WTC11 (cell line): ENCODE results near the gene CELF2.

Experiments
- TF ChIP-seq, protein P1 (sequence below): fragments of 200-600 bp; IDR thresholded peaks from 2 replicates; pipeline ENCODE4 v1.8.0; 2022; ENCODE audit warnings: antibody characterized with exemption
- TF ChIP-seq, protein P2 (sequence below): sonication (generic); formaldehyde crosslinking; conservative IDR thresholded peaks from 2 replicates; pipeline ENCODE4 v1.8.1; 2022; ENCODE audit warnings: mild to moderate bottlenecking, missing genetic modification reagents

DNA sequence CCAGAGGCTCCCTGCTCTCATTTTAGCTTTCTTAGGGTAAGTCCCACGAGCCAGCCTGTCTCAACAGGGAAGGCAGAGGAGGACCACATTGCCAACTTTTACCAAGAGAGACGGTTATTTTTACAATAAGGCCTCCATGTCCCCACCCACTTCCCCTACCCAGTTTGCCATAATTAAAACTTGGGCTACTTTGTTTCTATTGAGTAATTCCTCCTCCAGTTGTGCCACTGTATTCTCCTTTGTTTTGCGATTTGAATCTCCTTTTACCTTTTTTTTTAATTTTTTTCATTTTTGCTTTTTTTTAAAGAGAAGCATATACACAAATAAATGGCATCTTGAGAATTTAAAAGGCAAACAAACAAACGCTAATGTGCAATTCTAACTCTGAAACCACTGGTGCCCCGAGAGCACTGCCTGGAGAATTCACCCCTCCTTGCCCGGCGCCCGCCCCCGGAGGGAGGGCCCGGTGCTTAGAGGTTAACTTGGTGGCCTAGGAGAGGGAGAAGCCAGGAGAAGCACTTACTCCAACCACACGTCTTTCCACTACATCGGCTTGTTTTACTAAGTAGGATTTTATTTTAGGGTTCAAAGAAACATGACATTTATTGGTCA is 311.5 kb downstream of the CELF2 start:
- TF ChIP-seq, protein P1, sequence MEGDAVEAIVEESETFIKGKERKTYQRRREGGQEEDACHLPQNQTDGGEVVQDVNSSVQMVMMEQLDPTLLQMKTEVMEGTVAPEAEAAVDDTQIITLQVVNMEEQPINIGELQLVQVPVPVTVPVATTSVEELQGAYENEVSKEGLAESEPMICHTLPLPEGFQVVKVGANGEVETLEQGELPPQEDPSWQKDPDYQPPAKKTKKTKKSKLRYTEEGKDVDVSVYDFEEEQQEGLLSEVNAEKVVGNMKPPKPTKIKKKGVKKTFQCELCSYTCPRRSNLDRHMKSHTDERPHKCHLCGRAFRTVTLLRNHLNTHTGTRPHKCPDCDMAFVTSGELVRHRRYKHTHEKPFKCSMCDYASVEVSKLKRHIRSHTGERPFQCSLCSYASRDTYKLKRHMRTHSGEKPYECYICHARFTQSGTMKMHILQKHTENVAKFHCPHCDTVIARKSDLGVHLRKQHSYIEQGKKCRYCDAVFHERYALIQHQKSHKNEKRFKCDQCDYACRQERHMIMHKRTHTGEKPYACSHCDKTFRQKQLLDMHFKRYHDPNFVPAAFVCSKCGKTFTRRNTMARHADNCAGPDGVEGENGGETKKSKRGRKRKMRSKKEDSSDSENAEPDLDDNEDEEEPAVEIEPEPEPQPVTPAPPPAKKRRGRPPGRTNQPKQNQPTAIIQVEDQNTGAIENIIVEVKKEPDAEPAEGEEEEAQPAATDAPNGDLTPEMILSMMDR, result no peak
- TF ChIP-seq, protein P2, sequence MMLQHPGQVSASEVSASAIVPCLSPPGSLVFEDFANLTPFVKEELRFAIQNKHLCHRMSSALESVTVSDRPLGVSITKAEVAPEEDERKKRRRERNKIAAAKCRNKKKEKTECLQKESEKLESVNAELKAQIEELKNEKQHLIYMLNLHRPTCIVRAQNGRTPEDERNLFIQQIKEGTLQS (CRISPR knock-in tag), result no peak
